K562 (cell line): Measurements from ENCODE around the gene CDK4. TPM values are rescaled to one million over a fixed set of nuclear protein-coding genes. Genes with fewer than 3 reads are reported as not detected.

Experiments
- ASH1L ChIP-seq: fragments of 450-650 bp; IDR thresholded peaks from 2 replicates; pipeline ENCODE4 v1.6.1; 2018; ENCODE audit warnings: borderline replicate concordance, mild to moderate bottlenecking, low read depth; ENCODE audit not compliant: partially characterized antibody
- CTCF ChIP-seq, 3 experiments: IDR thresholded peaks in 2 of 3; conservative IDR thresholded peaks in 1 of 3; 2 replicates each; pipeline ENCODE4 v1.5.1; 2011 to 2012; ENCODE audit warnings: low read length in 3 of 3, mild to moderate bottlenecking in 3 of 3, control low read depth in 2 of 3, improper control_type of control experiment in 1 of 3, inconsistent platforms in 1 of 3, low read depth in 1 of 3, mixed read lengths in 1 of 3, moderate library complexity in 1 of 3; ENCODE audit not compliant: insufficient read depth in 2 of 3
- ELF2 ChIP-seq: fragments of 250-450 bp; sonication (Bioruptor Pico); IDR thresholded peaks from 2 replicates; pipeline ENCODE4 v1.5.0; 2021; ENCODE audit warnings: mild to moderate bottlenecking
- FOS ChIP-seq: IDR thresholded peaks from 3 replicates; pipeline ENCODE4 v1.6.1; 2011; ENCODE audit not compliant: insufficient read length; ENCODE audit errors: extremely low read depth
- JUNB ChIP-seq: fragments of 450-650 bp; formaldehyde crosslinking; conservative IDR thresholded peaks from 2 replicates; pipeline ENCODE4 v1.4.0; 2020; ENCODE audit warnings: mild to moderate bottlenecking
- POLR2B ChIP-seq: fragments of 450-650 bp; IDR thresholded peaks from 2 replicates; pipeline ENCODE4 v1.6.1; 2018; ENCODE audit warnings: low read depth; ENCODE audit not compliant: partially characterized antibody
- RBM25 ChIP-seq: fragments of 200-400 bp; formaldehyde crosslinking; IDR thresholded peaks from 2 replicates; pipeline ENCODE4 v1.6.1; 2018; ENCODE audit warnings: low read length, low read depth, moderate library complexity; ENCODE audit not compliant: severe bottlenecking
- RFX5 ChIP-seq: IDR thresholded peaks from 2 replicates; pipeline ENCODE4 v1.6.1; 2011; ENCODE audit warnings: low read depth, mild to moderate bottlenecking, improper control_type of control experiment, low read length
- SP1 ChIP-seq: sonication (generic); formaldehyde crosslinking; IDR thresholded peaks from 2 replicates; pipeline ENCODE4 v1.8.1; 2022; ENCODE audit warnings: mild to moderate bottlenecking, missing genetic modification reagents
- TCF7L2 ChIP-seq: fragments of 150-350 bp; IDR thresholded peaks from 2 replicates; pipeline ENCODE4 v1.6.1; 2016; ENCODE audit warnings: low read depth, mild to moderate bottlenecking, low read length, moderate library complexity
- TOE1 ChIP-seq, 2 experiments: fragments of 450-650 bp in 1 of 2; sonication (generic) in 1 of 2; formaldehyde crosslinking in 1 of 2; IDR thresholded peaks; 2 replicates each; pipeline versions ENCODE4 v1.7.1 to v1.8.0; 2016 to 2022; ENCODE audit warnings: borderline replicate concordance in 2 of 2, mild to moderate bottlenecking in 2 of 2, antibody characterized with exemption in 1 of 2, inconsistent platforms in 1 of 2, low read depth in 1 of 2, missing genetic modification reagents in 1 of 2, moderate library complexity in 1 of 2
- TSHZ1 ChIP-seq: fragments of 250-450 bp; sonication (Bioruptor Pico); IDR thresholded peaks from 2 replicates; pipeline ENCODE4 v1.4.0; 2020; ENCODE audit warnings: mild to moderate bottlenecking, moderate library complexity
- UBTF ChIP-seq, 2 experiments: IDR thresholded peaks; 2 replicates each; pipeline ENCODE4 v1.6.1; 2012; ENCODE audit warnings: improper control_type of control experiment in 2 of 2, low read depth in 2 of 2, low read length in 2 of 2, borderline replicate concordance in 1 of 2
- ZC3H11A ChIP-seq: IDR thresholded peaks from 2 replicates; pipeline ENCODE4 v1.6.1; 2012; ENCODE audit warnings: low read depth, low read length, improper control_type of control experiment
- ZNF146 ChIP-seq: IDR thresholded peaks from one replicate; pipeline ENCODE4 v1.6.1; 2018; ENCODE audit warnings: missing compliant biosample characterization; ENCODE audit not compliant: unreplicated experiment
- ZNF395 ChIP-seq: fragments of 200-800 bp; sonication (Bioruptor generic); IDR thresholded peaks from 2 replicates; pipeline ENCODE4 v1.6.1; 2017; ENCODE audit warnings: missing genetic modification characterization, missing compliant biosample characterization
- ZNF707 ChIP-seq: fragments of 250-450 bp; sonication (Bioruptor Pico); conservative IDR thresholded peaks from 2 replicates; pipeline ENCODE4 v1.8.0; 2022; ENCODE audit warnings: inconsistent platforms, mild to moderate bottlenecking, moderate library complexity
- polyA plus RNA-seq, 8 experiments: library from polyadenylated mRNA; depleted of rRNA in 4 of 8; stranded (reverse) in 5 of 8; unstranded in 3 of 8; fragments of >200 nt; fragmentation: Nextera tagmentation in 2 of 8; fragmentation: Illumina TruSeq in 1 of 8; extraction: Ambion mirVana in 2 of 8; extraction: Trizol in 1 of 8; gene quantifications; 2 replicates each; pipeline versions ENCODE4 v1.2.1 to v1.2.3, GENCODE V29; 2011 to 2014; ENCODE audit warnings: inconsistent platforms in 1 of 8, missing spikeins in 1 of 8
- total RNA-seq, 7 experiments: library from RNA; depleted of rRNA in 6 of 7; stranded (reverse); fragments of >200 nt in 6 of 7; fragmentation: Illumina TruSeq in 2 of 7; extraction: Trizol in 2 of 7; gene quantifications; 2 replicates each; pipeline versions ENCODE4 v1.2.1 to v1.2.3, GENCODE V29; 2011 to 2021; ENCODE audit warnings: low replicate concordance in 1 of 7

Gene CDK4
- total and polyA plus RNA-seq, 9 of the 15 experiments (the other 6 are each of a cell fraction or from before 2014, with no cell fraction given), result 37.8 to 436 (median 238) TPM

- TF ChIP-seq TOE1 (IDR thresholded peaks at IDR 0.05; ENCODE audit: borderline replicate concordance) (peak; percentile 78), TOE1 (CRISPR knock-in tag; IDR thresholded peaks at IDR 0.05; ENCODE audit: borderline replicate concordance, low read depth) (no peak), POLR2B (peak; percentile 72), SP1 (CRISPR knock-in tag) (peak; percentile 78), RBM25 (peak; percentile 55), ASH1L (peak; percentile 85), UBTF (IDR thresholded peaks at IDR 0.05; ENCODE audit: borderline replicate concordance in 1 of 2, low read depth in 2 of 2, low read length in 2 of 2) (no peak), JUNB (CRISPR knock-in tag) (0 out of 2 replicates have a peak, but pooled peaks have one; percentile 54), ZC3H11A (no peak), FOS (peak; percentile 84), CTCF (IDR thresholded peaks at IDR 0.05 in 2 of 3, conservative IDR thresholded peaks at IDR 0.05 in 1 of 3; ENCODE audit: insufficient read depth in 2 of 3, low read depth in 1 of 3, low read length in 3 of 3) (0 out of 6 replicates have a peak, but pooled peaks of 1 of the 3 experiments have one; percentile 0), ZNF395 (CRISPR knock-in tag) (no peak), ELF2 (CRISPR knock-in tag) (0 out of 2 replicates have a peak, but pooled peaks have one; percentile 22), ZNF707 (CRISPR knock-in tag) (no peak), TSHZ1 (no peak), RFX5 (peak; percentile 66; the same call in 1 of the 2 replicates), ZNF146 (CRISPR knock-in tag) (no peak), TCF7L2 (no peak)
These were observed 7.2 kb downstream of the CDK4 start, which contains the start of gene TSPAN31 (continued) for GRCh38 chr12:57744777-57745484.
